NCI-H82 (cell line): ENCODE measurements around the gene AGPAT3.
A peak's percentile ranks its signal among the peaks of the same experiment; 100 is the strongest.
"Not testable (repeated sequence)": the region's sequence is repeated elsewhere in the genome, so short reads cannot be mapped to it uniquely, and the experiment has no call there.

Experiments
- DNase-seq: peaks from one replicate; lab custom pipeline; 2025; lab: John Stamatoyannopoulos, UW

Gene AGPAT3

DNA sequence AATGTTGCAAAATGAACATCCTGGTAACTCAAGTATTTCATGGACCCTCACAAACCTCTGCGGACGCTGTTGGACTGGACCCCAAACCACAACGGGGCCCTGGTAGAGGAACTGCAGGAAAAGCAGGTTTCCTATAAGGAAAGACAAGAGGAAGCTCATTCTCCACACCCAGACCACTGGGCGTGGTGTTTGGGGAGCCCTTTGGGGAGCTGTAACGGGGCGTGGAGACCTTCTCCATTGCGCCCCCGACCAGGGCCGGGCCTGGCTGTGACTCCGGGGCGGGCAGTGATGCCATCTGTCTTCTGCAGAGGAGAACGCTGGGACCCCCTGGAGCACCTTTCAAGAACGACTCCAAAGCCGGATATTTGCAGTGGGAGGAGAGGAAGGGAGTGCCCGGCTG, 30.0 kb upstream of the AGPAT3 start:
- DNase-seq: no peak

DNA sequence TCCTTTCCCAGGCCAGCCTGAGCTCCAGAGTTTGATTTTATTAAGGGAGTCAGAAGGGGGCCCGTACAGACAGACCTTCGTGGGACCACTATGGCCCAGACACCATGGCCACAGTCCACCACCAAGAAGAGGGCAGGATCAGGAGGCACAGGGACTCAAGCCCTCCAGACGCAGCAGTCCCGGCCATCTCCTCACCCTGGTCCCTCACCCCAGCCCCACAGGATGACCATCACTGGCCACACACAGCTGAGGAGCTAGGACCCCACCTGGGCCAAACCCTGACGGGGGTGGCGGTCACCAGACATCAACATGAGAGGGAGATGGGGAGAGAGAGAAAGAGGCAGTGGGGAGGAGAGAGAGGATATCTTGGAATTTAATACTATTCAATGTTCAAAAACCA, 29.2 kb upstream of the AGPAT3 start:
- DNase-seq: no peak

DNA sequence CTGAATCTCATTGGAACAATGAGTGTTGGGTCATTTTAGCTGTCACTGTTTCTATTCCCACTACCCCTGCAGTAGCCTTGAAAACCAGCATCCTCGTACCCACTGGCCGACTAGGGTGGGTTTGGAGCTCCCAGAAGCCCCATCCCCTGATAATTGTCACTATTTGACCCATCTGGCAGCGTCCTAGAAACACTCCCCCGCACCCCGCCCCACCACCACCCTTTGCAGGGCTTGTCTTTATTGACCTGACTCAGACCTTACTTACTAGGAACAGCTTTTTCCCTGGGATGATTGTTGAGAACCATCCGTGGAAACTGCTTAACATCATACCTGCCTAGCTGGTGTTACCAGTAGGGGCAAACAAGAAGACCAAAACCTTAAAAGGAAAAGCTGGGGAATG, 28.4 kb upstream of the AGPAT3 start:
- DNase-seq: no peak

DNA sequence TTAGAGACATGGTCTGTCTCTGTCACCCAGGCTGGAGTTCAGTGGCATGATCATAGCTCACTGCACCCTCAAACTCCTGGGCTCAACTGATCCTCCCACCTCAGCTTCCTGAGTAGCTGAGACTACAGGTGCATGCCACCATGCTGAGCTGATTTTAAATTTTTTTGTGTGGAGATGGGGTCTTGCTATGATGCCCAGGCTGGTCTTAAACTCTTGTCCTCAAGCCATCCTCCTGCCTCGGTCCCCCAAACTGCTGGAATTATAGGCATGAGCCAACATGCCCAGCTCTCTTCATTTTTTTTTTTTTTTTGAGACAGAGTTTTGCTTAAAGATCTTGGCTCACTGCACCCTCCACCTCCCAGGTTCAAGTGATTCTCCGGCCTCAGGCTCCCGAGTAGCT, 24.8 kb upstream of the AGPAT3 start:
- no peak for DNase-seq

DNA sequence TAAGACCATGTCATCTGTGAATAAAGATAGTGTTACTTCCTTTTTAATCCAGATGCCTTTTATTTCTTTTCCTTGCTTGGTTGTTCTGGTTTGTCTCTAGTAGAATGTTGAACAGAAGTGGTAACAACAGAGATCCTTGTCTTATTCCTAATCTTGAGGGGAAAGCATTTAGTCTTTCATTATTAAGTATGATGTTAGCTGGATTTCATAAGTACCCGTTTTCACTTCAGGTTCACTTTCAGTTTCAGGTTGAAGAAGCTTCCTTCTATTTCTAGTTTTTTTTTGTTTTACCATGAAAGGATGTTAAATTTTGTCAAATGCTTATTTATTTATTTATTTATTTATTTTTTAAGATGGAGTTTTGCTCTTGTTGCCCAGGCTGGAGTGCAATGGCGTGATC, 22.3 kb upstream of the AGPAT3 start:
- no peak for DNase-seq

DNA sequence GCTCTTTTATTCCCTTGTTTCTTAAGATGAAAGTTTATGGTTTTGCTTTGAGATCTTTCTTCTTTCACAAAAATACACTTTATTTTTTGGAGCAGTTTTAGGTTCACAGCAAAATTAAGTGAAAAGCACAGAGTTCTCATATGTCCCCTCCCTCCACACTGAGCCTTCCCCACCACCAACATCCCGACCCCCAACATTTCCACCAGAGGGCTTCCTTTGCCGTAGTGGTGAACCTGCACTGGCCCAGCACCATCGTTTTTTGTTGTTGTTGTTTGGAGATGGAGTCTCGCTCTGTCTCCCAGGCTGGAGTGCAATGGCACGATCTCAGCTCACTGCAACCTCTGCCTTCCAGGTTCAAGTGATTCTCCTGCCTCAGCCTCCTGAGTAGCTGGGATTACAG, 20.1 kb upstream of the AGPAT3 start:
- DNase-seq: not testable (repeated sequence)

DNA sequence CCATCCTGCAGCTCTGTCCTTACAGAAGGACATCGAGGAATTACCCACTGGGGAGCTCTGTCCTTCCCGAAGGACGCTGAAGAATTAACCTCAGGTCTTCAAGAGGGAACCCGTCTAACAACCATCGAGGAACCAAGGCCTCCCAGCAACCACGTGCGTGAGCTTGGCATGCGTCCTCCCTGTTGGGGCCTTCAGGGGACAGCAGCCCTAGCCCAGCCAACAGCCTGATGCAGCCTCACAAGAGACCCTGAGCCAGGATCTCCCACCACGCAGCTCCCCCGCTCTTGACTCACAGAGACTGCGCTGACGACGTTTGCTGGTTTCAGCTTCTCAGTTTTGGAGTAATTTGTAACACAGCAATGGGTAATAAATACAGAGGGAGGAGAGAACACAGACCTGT, 19.6 kb upstream of the AGPAT3 start:
- no peak for DNase-seq

DNA sequence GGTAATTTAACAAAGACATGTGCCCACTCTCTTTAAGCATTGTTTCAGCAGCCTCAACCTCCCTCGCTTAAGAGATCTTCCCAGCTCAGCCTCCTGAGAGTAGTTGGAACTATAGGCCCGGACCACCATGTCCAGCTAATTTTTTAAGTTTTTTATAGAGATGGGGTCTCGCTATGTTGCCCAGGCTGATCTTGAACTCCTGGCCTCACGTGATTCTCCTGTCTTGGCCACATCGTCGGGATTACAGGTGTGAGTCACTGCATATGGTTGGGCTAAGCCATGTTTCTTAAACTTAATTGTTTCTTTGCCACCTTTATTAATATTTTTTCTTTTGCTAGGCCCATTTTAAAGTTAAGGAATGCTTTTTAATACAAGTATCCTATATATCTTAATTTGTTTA, 18.6 kb upstream of the AGPAT3 start:
- DNase-seq: no peak

DNA sequence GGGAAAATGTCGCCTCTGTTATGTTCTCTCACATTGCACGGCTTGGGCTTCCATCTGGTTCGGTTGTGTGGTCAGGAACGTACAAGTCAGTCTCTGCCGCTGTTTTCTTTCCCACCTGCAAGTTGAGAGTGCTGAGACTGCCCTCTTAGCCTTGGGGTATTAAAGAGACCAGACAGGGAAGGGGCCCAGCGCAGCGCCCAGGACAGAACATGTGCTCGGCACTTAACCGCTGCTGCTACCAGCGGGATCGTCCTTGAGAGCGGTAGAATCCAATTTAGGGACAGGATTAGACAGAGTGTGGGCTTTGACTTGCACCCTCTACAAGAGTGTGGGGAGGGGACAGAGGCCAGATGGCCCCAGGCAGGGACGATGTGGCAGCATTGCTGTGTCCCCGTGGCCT, 17.7 kb upstream of the AGPAT3 start:
- peak; percentile 100 for DNase-seq

DNA sequence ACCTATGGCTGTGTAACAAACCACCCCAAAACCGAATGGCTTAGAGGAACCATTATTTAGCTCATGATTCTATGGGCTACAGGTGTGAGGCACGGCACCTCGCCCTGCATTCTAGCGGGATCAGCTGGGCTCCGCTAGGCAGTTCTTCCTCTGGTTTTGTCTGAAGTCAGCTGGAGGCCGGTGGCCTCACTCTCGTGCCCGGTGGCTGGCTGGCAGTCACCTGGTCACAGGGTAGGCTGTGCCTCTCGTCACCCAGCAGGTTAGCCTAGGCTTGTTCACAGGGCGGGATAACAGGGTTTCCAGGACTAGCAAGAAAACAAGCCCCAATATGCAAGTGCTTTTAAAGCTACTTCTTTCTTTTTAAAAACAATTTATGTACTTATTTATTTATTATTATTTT, 16.3 kb upstream of the AGPAT3 start:
- no peak for DNase-seq

DNA sequence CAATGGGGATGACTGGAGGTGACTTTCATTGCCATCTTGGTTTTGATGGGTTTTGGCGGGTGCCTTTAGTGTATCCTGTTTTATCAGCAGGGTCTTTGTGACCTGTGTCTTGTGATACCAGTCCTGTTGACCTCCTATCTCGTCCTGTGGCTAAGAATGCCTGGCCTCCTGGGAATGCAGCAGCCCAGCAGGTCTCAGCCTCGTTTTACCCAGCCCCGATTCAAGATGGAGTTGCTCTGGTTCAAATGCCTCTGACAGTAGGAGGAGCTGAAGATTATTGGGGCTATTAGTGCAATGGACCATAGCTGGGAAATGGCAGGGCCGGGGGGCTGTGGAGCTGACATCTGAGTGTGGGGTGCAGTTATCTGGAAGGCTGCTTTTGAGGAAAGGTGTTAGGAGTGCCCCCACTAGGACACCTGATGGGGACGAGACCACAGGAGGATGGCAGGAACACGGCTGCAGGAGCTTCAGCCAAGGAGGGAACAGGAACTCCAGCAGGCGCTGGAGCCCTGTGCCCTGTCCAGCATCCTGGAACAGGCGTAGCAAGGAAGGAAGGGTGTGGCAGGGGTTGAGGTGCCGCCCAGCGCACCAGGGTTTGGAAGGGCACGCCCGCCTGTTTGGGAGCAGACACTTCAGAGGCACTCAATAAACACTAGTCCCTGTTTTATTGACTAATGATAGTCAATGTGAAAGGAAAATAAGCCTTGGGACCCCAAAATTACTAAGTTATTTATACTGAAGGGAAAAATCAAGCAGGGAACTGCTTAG, 15.3 kb upstream of the AGPAT3 start:
- no peak for DNase-seq

DNA sequence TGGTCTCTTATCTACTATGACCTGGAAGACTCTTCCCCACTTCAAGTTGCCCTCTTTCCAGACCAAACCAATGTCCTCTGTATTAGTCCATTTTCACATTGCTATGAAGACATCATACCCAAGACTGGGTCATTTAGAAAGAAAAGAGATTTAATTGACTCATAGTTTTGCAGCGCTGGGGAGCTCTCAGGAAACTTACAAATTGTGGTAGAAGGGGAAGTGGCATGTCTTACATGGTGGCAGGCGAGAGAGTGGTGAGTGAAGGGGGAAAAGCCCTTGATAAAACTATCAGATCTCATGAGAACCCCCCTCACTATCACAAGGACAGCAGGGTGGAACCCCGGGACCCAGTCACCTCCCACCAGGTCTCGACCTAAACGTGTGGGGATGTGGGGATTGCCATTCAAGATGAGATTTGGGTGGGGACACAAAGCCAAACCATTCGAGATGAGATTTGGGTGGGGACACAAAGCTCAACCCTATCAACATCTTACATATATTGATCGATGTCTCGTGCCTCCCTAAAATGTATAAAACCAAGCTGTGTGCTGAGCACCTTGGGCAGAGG, 14.2 kb upstream of the AGPAT3 start:
- no peak for DNase-seq

DNA sequence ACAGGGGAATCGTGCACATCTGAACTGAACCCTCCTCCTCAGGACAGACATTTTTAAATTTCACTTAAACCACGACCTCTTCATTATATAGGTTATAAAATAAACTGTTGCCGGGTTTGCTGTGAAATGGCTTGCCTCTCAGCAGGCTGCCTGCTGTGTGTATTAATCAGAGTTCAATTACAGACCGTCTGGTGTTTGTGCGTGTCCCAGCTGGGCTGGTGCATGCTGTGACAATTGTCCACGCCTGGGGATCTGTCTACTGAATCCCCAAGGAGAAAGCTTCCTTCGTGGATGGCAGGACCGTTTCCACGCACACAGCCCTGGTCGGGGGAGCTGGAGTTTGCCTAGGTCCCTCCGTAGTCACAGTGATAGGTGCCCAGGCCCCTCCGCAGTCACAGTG, 13.4 kb upstream of the AGPAT3 start:
- peak; percentile 66 for DNase-seq

DNA sequence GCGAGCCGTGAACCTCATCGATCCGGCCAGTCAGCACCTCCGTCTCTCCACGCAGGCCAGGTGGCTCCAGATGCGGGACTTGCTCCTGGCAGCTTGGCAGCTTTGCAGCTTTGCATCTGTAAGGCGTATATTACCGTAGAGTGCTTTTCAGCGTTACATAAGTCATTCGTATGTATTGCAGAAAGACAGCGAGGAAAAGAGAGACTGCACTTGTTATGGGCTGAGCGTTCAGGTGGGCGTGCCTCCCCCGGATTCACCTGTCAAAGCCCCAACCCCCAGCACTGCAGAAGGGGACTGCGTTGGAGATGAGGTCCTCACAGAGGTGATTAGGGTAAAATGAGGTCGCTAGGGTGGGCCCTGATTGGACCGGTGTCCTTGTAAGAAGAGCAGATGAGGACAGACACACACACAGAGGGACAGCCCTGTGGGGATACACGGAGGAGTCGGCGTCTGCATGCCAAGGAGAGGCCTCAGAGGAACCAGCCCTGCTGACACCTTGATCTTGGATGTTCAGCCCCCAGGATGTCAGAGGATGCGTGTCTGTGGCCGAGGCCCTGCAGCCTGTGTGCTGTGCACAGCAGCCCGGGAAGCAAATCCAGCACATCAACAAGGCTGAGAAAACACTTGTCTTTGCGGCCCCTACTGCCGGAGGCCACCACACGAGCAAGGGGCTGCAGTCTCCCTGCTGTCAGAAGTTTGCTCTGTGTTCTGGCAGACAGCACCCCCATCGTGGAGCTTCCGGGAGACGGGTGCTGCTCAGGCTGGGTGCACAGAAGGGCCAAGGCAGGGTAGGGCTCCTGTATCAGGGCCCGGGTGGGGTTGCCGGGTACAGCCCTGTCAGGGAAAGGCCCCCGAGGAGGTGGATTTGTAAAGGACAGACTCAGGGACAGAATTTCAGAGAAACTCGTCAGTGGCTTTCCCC, 10.9 kb upstream of the AGPAT3 start:
- DNase-seq: no peak

DNA sequence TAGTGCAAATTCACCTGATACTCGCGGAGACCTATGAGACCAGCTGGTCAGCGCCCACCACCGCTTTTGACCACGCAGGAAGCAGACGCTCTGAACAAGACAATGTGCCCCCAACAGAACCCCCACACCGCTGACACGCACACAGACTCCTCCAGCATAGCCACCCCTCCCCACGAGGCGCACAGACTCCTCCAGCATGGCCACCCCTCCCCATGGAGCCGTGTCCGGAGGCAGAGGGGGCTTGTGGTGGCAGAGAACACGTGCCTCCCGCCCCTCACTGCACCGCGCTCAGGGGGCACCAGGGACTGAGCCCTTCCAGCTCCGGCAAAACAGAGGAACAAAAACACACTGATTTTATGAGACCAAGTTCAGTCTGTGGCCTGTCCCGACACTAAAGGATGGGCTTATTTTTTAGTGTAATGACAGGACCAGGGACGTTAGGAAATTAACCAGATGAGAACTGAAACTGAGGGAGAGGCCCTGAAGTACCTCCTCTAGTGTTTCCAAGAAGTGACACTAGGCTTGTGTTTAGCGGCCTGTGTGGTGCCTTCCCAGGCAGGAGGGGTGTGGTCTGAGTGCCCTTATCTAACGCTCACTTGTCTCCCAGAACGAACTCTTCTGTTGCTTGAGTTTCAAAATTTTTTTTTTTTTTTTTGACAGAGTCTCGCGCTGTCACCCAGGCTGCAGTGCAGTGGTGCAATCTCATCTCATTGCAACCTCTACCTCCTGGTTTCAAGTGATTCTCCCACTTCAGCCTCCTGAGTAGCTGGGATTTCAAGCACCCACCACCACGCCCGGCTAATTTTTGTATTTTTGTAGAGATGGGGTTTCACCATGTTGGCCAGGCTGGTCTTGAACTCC, 10.0 kb upstream of the AGPAT3 start:
- DNase-seq: no peak

DNA sequence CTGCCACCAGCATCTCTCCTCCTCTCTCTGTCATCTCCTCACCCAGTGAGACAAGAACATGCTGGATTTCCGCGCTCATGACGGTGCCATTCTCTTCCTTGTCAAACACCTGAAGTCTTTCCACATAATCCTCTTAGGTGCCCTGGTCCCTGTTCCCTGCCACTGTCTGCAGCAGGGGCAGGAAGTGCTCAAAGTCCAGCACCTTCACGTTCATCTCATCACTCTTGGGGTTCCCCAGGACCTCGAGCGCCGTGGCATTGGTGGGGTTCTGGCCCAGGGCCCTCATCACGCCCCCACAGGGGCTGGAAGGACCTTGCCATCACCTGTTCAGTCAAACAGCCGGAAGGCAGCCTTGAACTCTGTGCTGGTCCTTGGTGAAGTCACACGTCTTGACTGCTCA, 9.1 kb upstream of the AGPAT3 start:
- no peak for DNase-seq

DNA sequence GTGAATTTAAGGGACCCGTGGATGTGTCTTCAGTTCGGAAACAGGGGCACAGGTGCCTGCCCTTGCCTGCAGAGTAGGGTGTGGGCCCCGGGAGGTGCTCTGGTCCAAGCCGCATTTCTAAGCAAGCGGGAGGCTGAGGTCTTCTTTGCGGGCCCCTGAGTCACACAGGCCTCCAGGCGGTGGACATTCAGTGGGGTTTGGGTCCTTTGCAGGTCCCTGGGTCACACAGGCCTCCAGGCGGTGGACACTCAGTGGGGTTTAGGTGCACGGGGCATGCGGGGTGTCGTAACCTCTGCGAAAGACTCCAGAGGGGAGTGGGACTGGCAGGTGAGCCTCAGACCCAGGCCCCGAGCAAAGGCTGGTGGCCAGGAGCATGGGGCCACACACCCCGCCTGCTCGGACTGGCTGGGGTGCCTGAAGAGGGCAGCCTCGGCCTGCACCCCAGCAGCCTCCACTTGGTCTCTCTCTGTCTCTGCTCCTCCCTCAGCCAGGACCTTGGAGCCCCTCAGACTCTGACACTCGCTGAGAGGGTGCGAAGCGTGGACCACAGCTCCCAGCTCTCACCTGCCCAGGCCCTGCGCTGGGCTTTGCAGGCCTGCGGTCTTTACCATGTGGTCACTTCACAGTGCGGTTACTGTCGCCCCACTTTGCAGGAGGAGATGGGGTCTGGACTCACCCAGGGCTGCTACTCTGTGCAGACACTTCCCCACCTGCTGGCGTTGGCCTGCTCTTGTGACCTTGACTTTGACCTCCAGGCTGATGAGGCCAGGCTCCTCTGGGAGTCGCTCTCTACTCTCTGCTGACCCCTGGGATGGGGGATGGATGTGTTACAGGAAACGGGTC, 6.0 kb upstream of the AGPAT3 start:
- DNase-seq: no peak

DNA sequence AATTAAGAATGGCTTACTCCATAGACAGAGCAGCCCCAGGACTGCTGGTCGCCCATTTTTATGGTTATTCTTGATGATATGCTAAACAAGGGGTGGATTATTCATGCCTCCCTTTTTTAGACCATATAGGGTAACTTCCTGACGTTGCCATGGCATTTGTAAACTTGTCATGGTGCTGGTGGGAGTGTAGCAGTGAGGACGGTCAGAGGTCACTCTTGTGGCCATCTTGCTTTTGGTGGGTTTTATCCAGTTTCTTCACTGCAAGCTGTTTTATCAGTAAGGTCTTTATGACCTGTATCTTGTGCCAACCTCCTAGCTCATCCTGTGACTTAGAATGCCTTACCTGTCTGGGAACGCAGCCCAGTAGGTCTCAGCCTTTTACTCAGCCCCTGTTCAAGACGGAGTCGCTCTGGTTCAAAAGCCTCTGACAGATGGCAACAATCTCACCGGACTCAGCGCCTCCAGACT, 5.2 kb upstream of the AGPAT3 start:
- DNase-seq: peak; percentile 56

DNA sequence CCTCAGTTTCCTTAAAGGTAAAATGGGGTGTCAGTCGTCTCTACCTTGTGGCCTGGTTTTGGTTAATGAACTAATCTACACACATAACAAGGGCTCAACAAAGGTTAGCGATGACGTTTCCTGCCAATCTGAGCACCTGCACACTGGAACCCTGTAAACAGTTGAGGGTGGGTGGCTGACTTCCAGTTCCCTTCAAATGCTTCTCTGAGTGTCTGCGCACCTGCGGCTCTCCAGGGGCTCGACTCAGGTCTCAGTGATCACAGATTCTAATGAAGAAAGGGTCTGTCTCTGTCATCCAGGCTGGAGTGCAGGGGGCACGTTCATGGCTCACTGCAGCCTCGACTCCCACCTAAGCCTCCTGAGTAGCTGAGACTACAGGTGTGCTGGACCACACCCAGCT, 3.3 kb upstream of the AGPAT3 start:
- DNase-seq: no peak

DNA sequence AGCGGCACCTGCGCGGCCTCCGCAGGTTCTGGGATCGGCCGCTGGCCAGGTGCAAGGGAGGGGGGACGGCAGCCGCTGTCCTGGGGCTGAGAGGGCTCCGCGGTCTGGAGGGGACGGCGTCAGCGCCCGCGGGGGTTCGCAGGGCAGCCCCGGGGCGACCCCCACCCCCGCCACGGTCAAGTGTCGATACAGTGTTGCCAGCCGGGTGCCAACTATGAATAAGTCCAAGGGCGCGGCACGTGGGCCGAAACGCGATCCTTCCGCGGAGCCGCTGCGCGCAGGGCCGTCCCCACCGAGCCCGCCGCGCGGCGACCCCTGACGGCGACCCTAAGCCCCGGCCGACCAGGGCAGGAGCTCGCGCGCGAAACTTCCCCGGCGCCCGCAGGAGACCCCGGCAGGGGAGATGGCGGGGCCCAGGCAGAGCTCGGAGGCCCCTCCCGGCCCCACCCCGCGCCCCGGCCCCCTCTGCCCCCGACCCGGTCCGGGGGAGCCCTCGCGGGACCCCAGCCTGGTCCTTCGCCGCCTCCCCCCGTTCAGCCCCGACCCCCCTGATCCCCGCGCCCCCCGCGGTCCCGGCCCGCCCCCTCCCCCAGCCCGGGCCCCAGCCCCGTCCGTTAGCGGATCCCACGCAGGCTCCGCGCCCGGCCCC, 586 bp upstream of the AGPAT3 start:
- peak; percentile 61 for DNase-seq
